ENCODE measurements around the gene PRDM12. TPM values are rescaled to one million over a fixed set of nuclear protein-coding genes. Genes with fewer than 3 reads are reported as not detected.

The PRDM12 gene
- total and polyA plus RNA-seq, 2 donors (not counting 1 experiment from before 2014, with no cell fraction given), result not detected

DNA sequence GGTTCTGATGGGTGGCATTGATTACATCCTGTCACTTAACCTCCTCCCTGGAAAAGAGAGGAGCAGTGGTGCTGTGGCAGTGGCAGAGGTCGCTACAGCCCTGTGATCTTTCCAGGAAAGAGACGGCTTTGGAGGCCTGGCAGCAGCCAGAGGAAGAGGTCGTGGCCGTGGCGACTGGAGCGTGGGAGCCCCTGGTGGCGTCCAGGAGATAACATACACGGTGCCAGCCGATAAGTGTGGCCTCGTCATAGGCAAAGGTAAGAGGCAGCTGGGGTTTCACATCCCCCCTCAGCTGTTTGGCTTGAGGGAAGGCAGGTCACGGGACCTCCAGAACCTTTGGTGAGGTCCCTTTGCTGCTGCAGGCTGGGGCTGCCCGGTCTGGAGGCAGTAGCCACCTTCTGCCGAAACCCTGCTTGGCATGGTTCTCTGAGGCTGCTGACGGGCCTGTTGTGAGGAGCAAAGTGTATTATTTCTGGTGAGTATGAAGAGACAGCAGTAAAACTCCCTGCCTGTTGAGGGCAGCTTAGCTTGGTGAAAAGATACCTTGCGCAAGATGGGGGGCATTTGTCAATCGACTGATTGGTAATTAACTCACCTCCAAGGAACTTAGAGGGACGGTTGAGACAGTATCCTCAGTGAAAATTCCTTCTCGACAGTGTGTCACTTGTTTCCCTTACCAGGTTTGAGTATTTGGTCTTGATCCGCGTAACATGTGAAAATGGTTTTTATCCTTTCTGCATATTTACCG lies 38.0 kb upstream of the PRDM12 start:
- intact Hi-C loops (cut with micrococcal nuclease), result no loop called here
- no peak for ATAC-seq (ENCODE audit: low read depth)
- POLR2A ChIA-PET, result no interaction called here
- no peaks in the 10 kb centered on the region for H3K4me1 Mint-ChIP-seq
- CTCF ChIA-PET, result no interaction called here
- Histone ChIP-seq H3K9me3 (ENCODE audit: control extremely low read depth in 1 of 3, control insufficient read depth in 2 of 3, insufficient read depth in 1 of 3, low read length in 2 of 3) (no peaks in the 10 kb centered on the region), H3K36me3 (replicated peaks in 1 of 2; ENCODE audit: control extremely low read depth in 1 of 2, control insufficient read depth in 1 of 2, extremely low read depth in 1 of 2, insufficient read depth in 2 of 2, low read length in 1 of 2) (peaks cover 2 to 67% of the 10 kb centered on the region in 2 experiments), H2AFZ (ENCODE audit: insufficient read depth, low read depth, low read length, poor library complexity, severe bottlenecking) (no peak overlapping the region), H3K9ac (ENCODE audit: low read length) (no peak overlapping the region), H3K79me2 (ENCODE audit: control insufficient read depth, insufficient read depth, low read length) (no peaks in the 10 kb centered on the region), H3K27me3 (replicated peaks in 1 of 4; ENCODE audit: control extremely low read depth in 1 of 4, control insufficient read depth in 3 of 4, insufficient read depth in 4 of 4, low read length in 3 of 4) (no peaks in the 10 kb centered on the region), H3K4me2 (replicated peaks; ENCODE audit: low read depth, low read length, poor library complexity, severe bottlenecking) (no peak overlapping the region), H3K4me3 (ENCODE audit: control extremely low read depth in 1 of 5, extremely low read depth in 1 of 5, insufficient read depth in 1 of 5, low read depth in 2 of 5, low read length in 4 of 5) (no peak overlapping the region), H4K20me1 (ENCODE audit: control insufficient read depth, insufficient read depth, low read length, poor library complexity, severe bottlenecking) (no peaks in the 10 kb centered on the region), H3K4me1 (ENCODE audit: control insufficient read depth in 2 of 2, insufficient read depth in 2 of 2, low read length in 2 of 2) (no peaks in the 10 kb centered on the region), H3K27ac (ENCODE audit: low read length in 2 of 2) (no peak overlapping the region)
- DNase-seq, result no peak
- 93% methylated on average over 20 of the region's 21 CpGs for WGBS (ENCODE audit: insufficient coverage)
- H3K4me3 Mint-ChIP-seq, result no peak overlapping the region
- H3K27ac Mint-ChIP-seq, result no peak overlapping the region
- TF ChIP-seq, protein P1, sequence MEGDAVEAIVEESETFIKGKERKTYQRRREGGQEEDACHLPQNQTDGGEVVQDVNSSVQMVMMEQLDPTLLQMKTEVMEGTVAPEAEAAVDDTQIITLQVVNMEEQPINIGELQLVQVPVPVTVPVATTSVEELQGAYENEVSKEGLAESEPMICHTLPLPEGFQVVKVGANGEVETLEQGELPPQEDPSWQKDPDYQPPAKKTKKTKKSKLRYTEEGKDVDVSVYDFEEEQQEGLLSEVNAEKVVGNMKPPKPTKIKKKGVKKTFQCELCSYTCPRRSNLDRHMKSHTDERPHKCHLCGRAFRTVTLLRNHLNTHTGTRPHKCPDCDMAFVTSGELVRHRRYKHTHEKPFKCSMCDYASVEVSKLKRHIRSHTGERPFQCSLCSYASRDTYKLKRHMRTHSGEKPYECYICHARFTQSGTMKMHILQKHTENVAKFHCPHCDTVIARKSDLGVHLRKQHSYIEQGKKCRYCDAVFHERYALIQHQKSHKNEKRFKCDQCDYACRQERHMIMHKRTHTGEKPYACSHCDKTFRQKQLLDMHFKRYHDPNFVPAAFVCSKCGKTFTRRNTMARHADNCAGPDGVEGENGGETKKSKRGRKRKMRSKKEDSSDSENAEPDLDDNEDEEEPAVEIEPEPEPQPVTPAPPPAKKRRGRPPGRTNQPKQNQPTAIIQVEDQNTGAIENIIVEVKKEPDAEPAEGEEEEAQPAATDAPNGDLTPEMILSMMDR (IDR thresholded peaks at IDR 0.05), result no peak
- no peaks in the 10 kb centered on the region for H3K27me3 Mint-ChIP-seq
- H3K9me3 Mint-ChIP-seq (ENCODE audit: insufficient read depth), result no peaks in the 10 kb centered on the region

DNA sequence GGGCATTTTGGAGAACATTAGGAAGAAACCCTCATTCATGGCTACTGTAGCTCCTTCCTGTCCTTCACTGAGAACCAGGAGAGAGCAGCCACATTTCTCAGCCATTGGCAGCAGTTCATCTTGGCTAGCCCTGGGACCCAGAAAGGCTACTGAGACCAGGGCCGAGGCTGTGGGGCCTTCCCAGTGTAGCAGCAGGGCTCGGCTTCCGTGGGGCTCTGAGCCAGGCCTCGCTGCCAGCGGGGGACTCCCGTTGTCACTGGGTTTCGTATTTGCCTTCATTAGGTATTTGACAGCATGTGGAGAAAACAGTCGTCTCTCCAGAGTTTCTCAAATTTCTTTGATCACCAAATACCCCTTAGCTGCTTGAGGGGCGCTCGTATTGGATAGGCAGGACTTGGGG lies 37.3 kb upstream of the PRDM12 start:
- Mint-ChIP-seq H3K27ac (no peak overlapping the region), H3K9me3 (ENCODE audit: insufficient read depth) (no peaks in the 10 kb centered on the region), H3K4me1 (no peaks in the 10 kb centered on the region), H3K27me3 (no peaks in the 10 kb centered on the region), H3K4me3 (no peak overlapping the region)
- DNase-seq (no peak), ATAC-seq (ENCODE audit: low read depth) (no peak)
- H3K9me3 ChIP-seq (ENCODE audit: control extremely low read depth in 1 of 3, control insufficient read depth in 2 of 3, insufficient read depth in 1 of 3, low read length in 2 of 3), result no peaks in the 10 kb centered on the region
- H4K20me1 ChIP-seq (ENCODE audit: control insufficient read depth, insufficient read depth, low read length, poor library complexity, severe bottlenecking), result no peaks in the 10 kb centered on the region
- no peak overlapping the region for H3K4me2 ChIP-seq (replicated peaks; ENCODE audit: low read depth, low read length, poor library complexity, severe bottlenecking)
- ChIA-PET CTCF (no interaction called here), POLR2A (no interaction called here)
- no peak overlapping the region for H3K27ac ChIP-seq (ENCODE audit: low read length in 2 of 2)
- H3K36me3 ChIP-seq (replicated peaks in 1 of 2; ENCODE audit: control extremely low read depth in 1 of 2, control insufficient read depth in 1 of 2, extremely low read depth in 1 of 2, insufficient read depth in 2 of 2, low read length in 1 of 2), result peaks cover 2 to 72% of the 10 kb centered on the region in 2 experiments
- 100% methylated on average over 4 of the region's 10 CpGs for WGBS (ENCODE audit: insufficient coverage)
- no peaks in the 10 kb centered on the region for H3K4me1 ChIP-seq (ENCODE audit: control insufficient read depth in 2 of 2, insufficient read depth in 2 of 2, low read length in 2 of 2)
- intact Hi-C loops (cut with micrococcal nuclease), result no loop called here
- no peak overlapping the region for H2AFZ ChIP-seq (ENCODE audit: insufficient read depth, low read depth, low read length, poor library complexity, severe bottlenecking)
- H3K4me3 ChIP-seq (ENCODE audit: control extremely low read depth in 1 of 5, extremely low read depth in 1 of 5, insufficient read depth in 1 of 5, low read depth in 2 of 5, low read length in 4 of 5), result no peak overlapping the region
- no peaks in the 10 kb centered on the region for H3K27me3 ChIP-seq (replicated peaks in 1 of 4; ENCODE audit: control extremely low read depth in 1 of 4, control insufficient read depth in 3 of 4, insufficient read depth in 4 of 4, low read length in 3 of 4)
- no peaks in the 10 kb centered on the region for H3K79me2 ChIP-seq (ENCODE audit: control insufficient read depth, insufficient read depth, low read length)
- no peak for TF ChIP-seq EZH2 (IDR thresholded peaks at IDR 0.05; ENCODE audit: borderline replicate concordance, insufficient read depth, low read depth, low read length, poor library complexity, severe bottlenecking)
- TF ChIP-seq, protein P1 (IDR thresholded peaks at IDR 0.05), result no peak
- H3K9ac ChIP-seq (ENCODE audit: low read length), result no peak overlapping the region
